K562 (cell line): Measurements from ENCODE around the gene SHISA3. TPM values are rescaled to one million over a fixed set of nuclear protein-coding genes. Genes with fewer than 3 reads are reported as not detected.
"Not testable (repeated sequence)": the region's sequence is repeated elsewhere in the genome, so short reads cannot be mapped to it uniquely, and the experiment has no call there.

Experiments used
- ATAC-seq: fragments of 200-7000 bp; cut with Tn5 transposase; 3 replicates; pipeline ENCODE4 v1.9.1; 2020; ENCODE audit warnings: moderate library complexity
- BruUV-seq: library from RNA; stranded (reverse); fragments of 400-500 nt; replicated peaks from 2 replicates; lab custom pipeline; 2021; lab: Mats Ljungman, UMichigan
- CTCF ChIA-PET: fragments of 300-600 bp; formaldehyde crosslinking; extraction: SDS; loops from one replicate; lab custom pipeline; 2021; ENCODE audit warnings: low intra/inter-chr PET ratio; lab: Yijun Ruan, JAX
- POLR2A ChIA-PET: fragments of 300-600, 350-650 bp; sonication (Branson Sonifier 250); formaldehyde crosslinking; extraction: SDS; loops from one replicate; lab custom pipeline; 2021; ENCODE audit warnings: antibody characterized with exemption, inconsistent platforms; lab: Yijun Ruan, JAX
- DNase-seq, 4 experiments: peaks; one replicate each; pipeline versions ENCODE4 v3.0.0 to v3.0.0-alpha.2; 2011 to 2018; ENCODE audit warnings: low spot score in 3 of 4, mixed read lengths in 3 of 4; ENCODE audit errors: extremely low read depth in 1 of 4
- FAIRE-seq: peaks from 2 replicates; lab custom pipeline; 2011; peaks lifted over from hg19 to GRCh38; lab: Jason Lieb, UNC
- H2AFZ ChIP-seq: 2 replicates; pipeline ENCODE4 v1.6.0; 2011; ENCODE audit warnings: low read depth, low read length, control low read depth, inconsistent platforms
- H3K27ac ChIP-seq: fragments of 200-600 bp; 3 replicates; pipeline ENCODE4 v1.8.0; 2011; ENCODE audit warnings: low read depth, mild to moderate bottlenecking, control low read depth, inconsistent platforms, low read length, moderate library complexity, mixed read lengths; ENCODE audit errors: extremely low read depth
- H3K27me3 ChIP-seq, 2 experiments: fragments of 300-600 bp in 1 of 2; 2 replicates in 1 of 2; 3 replicates in 1 of 2; pipeline versions ENCODE4 v1.6.0 to v1.8.0; 2011; ENCODE audit warnings: inconsistent platforms in 2 of 2, low read length in 2 of 2, mild to moderate bottlenecking in 1 of 2, mixed read lengths in 1 of 2, moderate library complexity in 1 of 2; ENCODE audit not compliant: control insufficient read depth in 2 of 2, insufficient read depth in 2 of 2
- H3K36me3 ChIP-seq: fragments of 300-600 bp; 3 replicates; pipeline ENCODE4 v1.8.0; 2011; ENCODE audit warnings: mild to moderate bottlenecking, low read length, inconsistent platforms; ENCODE audit not compliant: control insufficient read depth, insufficient read depth
- H3K4me1 ChIP-seq, 2 experiments: fragments of 200-600 bp in 1 of 2; replicated peaks in 1 of 2; 2 replicates in 1 of 2; 3 replicates in 1 of 2; pipeline versions ENCODE4 v1.5.1 to v1.8.0; 2011; ENCODE audit warnings: inconsistent platforms in 2 of 2, low read length in 2 of 2, mild to moderate bottlenecking in 1 of 2, mixed read lengths in 1 of 2, moderate library complexity in 1 of 2; ENCODE audit not compliant: control insufficient read depth in 2 of 2, insufficient read depth in 2 of 2
- H3K4me2 ChIP-seq: 2 replicates; pipeline ENCODE4 v1.6.1; 2011; ENCODE audit warnings: low read length, control low read depth, inconsistent platforms, mixed read lengths; ENCODE audit not compliant: insufficient read depth
- H3K4me3 ChIP-seq: fragments of 200-600 bp; sonication (generic), shearing (Covaris generic); 2 replicates; pipeline ENCODE4 v1.5.1; 2016; ENCODE audit warnings: control low read depth, inconsistent platforms
- H3K79me2 ChIP-seq: fragments of 200-600 bp; 3 replicates; pipeline ENCODE4 v1.8.0; 2011; ENCODE audit warnings: low read length, inconsistent platforms; ENCODE audit not compliant: control insufficient read depth, insufficient read depth
- H3K9ac ChIP-seq, 2 experiments: 2 replicates each; pipeline versions ENCODE4 v1.6.0 to v1.6.1; 2011; ENCODE audit warnings: low read depth in 2 of 2, low read length in 2 of 2, control low read depth in 1 of 2, inconsistent platforms in 1 of 2, mild to moderate bottlenecking in 1 of 2, mixed read lengths in 1 of 2; ENCODE audit not compliant: insufficient read depth in 1 of 2
- H3K9me1 ChIP-seq: one replicate; pipeline ENCODE4 v1.6.0; 2011; ENCODE audit warnings: inconsistent platforms, mild to moderate bottlenecking, low read length, moderate library complexity; ENCODE audit not compliant: control insufficient read depth, insufficient read depth
- H3K9me3 ChIP-seq: replicated peaks from 2 replicates; pipeline ENCODE4 v1.5.1; 2011; ENCODE audit warnings: low read depth, low read length, inconsistent platforms; ENCODE audit not compliant: control insufficient read depth, insufficient read depth
- H4K20me1 ChIP-seq: replicated peaks from 2 replicates; pipeline ENCODE4 v1.6.1; 2011; ENCODE audit warnings: low read length, inconsistent platforms, mixed read lengths; ENCODE audit not compliant: control insufficient read depth, insufficient read depth
- CEBPB ChIP-seq: fragments of 450-650 bp; IDR thresholded peaks from 2 replicates; pipeline ENCODE4 v1.6.1; 2016; ENCODE audit warnings: missing genetic modification characterization, missing compliant biosample characterization
- CEBPG ChIP-seq, 3 experiments: fragments of 200-800 bp in 1 of 3; sonication (Bioruptor generic) in 1 of 3; sonication (generic) in 1 of 3; formaldehyde crosslinking in 1 of 3; IDR thresholded peaks in 2 of 3; conservative IDR thresholded peaks in 1 of 3; 2 replicates each; pipeline versions ENCODE4 v1.6.1 to v1.8.0; 2016 to 2022; ENCODE audit warnings: missing compliant biosample characterization in 2 of 3, missing genetic modification characterization in 2 of 3, mild to moderate bottlenecking in 1 of 3, missing genetic modification reagents in 1 of 3
- DACH1 ChIP-seq: fragments of 450-650 bp; IDR thresholded peaks from 2 replicates; pipeline ENCODE4 v1.6.1; 2018; ENCODE audit not compliant: partially characterized antibody
- ETV5 ChIP-seq: sonication (generic); formaldehyde crosslinking; IDR thresholded peaks from 2 replicates; pipeline ENCODE4 v1.4.0; 2020; ENCODE audit warnings: low read depth, mild to moderate bottlenecking, missing genetic modification reagents
- HDAC3 ChIP-seq: fragments of 450-650 bp; IDR thresholded peaks from 2 replicates; pipeline ENCODE4 v1.6.1; 2018; ENCODE audit warnings: borderline replicate concordance, mild to moderate bottlenecking, moderate library complexity; ENCODE audit not compliant: partially characterized antibody
- MECOM ChIP-seq: fragments of 250-450 bp; sonication (Bioruptor Pico); IDR thresholded peaks from 2 replicates; pipeline ENCODE4 v1.8.0; 2022; ENCODE audit warnings: inconsistent platforms
- ZNF12 ChIP-seq: sonication (generic); formaldehyde crosslinking; IDR thresholded peaks from 2 replicates; pipeline ENCODE4 v1.4.0; 2020; ENCODE audit warnings: mild to moderate bottlenecking, missing genetic modification reagents
- ZNF584 ChIP-seq: fragments of 200-800 bp; sonication (Bioruptor generic); IDR thresholded peaks from 2 replicates; pipeline ENCODE4 v1.6.1; 2016; ENCODE audit warnings: low read depth, mild to moderate bottlenecking, missing genetic modification characterization, missing compliant biosample characterization
- WGBS: fragments of 100-300 bp; shearing (Covaris generic); methylation state at CpG from one replicate; pipeline ENCODE4 v1.1.6; 2016; ENCODE audit warnings: low coverage, mixed read lengths; ENCODE audit not compliant: insufficient coverage; ENCODE audit errors: missing lambda C conversion rate; 5-methylcytosine and 5-hydroxymethylcytosine counted together
- in situ Hi-C: fragments of 300-500 bp; cut with MboI; formaldehyde crosslinking; loops from 4 replicates; pipeline ENCODE4 v1.15.0; 2018; ENCODE audit warnings: inconsistent platforms, mixed read lengths
- intact Hi-C: fragments of 100-400 bp; cut with micrococcal nuclease; formaldehyde crosslinking; loops from 2 replicates; pipeline ENCODE4 v1.14.2; 2022
- polyA plus RNA-seq, 8 experiments: library from polyadenylated mRNA; depleted of rRNA in 4 of 8; stranded (reverse) in 5 of 8; unstranded in 3 of 8; fragments of >200 nt; fragmentation: Nextera tagmentation in 2 of 8; fragmentation: Illumina TruSeq in 1 of 8; extraction: Ambion mirVana in 2 of 8; extraction: Trizol in 1 of 8; gene quantifications; 2 replicates each; pipeline versions ENCODE4 v1.2.1 to v1.2.3, GENCODE V29; 2011 to 2014; ENCODE audit warnings: inconsistent platforms in 1 of 8, missing spikeins in 1 of 8
- total RNA-seq, 7 experiments: library from RNA; depleted of rRNA in 6 of 7; stranded (reverse); fragments of >200 nt in 6 of 7; fragmentation: Illumina TruSeq in 2 of 7; extraction: Trizol in 2 of 7; gene quantifications; 2 replicates each; pipeline versions ENCODE4 v1.2.1 to v1.2.3, GENCODE V29; 2011 to 2021; ENCODE audit warnings: low replicate concordance in 1 of 7
- TF ChIP-seq, protein P1 (sequence below): fragments of 450-650 bp; IDR thresholded peaks from 2 replicates; pipeline ENCODE4 v1.6.1; 2016; ENCODE audit warnings: antibody characterized with exemption

Gene SHISA3
- total and polyA plus RNA-seq, 9 of the 15 experiments (the other 6 are each of a cell fraction or from before 2014, with no cell fraction given) = not detected

- H3K4me2 ChIP-seq, in situ Hi-C loops, H3K4me3 ChIP-seq, CTCF ChIA-PET, DNase-seq, intact Hi-C loops, H3K27me3 ChIP-seq, H3K9ac ChIP-seq, BruUV-seq, H4K20me1 ChIP-seq, H3K4me1 ChIP-seq, POLR2A ChIA-PET, H3K36me3 ChIP-seq, H3K9me1 ChIP-seq, ATAC-seq, H2AFZ ChIP-seq, H3K27ac ChIP-seq, H3K9me3 ChIP-seq, H3K79me2 ChIP-seq, FAIRE-seq: not testable (repeated sequence)
- under 1% methylated on average over 6 of the region's 6 CpGs for WGBS
- peak; percentile 96 for TF ChIP-seq DACH1
These were observed 25.0 kb upstream of the SHISA3 start for GRCh38 chr4:42372303-42372702.

DNA sequence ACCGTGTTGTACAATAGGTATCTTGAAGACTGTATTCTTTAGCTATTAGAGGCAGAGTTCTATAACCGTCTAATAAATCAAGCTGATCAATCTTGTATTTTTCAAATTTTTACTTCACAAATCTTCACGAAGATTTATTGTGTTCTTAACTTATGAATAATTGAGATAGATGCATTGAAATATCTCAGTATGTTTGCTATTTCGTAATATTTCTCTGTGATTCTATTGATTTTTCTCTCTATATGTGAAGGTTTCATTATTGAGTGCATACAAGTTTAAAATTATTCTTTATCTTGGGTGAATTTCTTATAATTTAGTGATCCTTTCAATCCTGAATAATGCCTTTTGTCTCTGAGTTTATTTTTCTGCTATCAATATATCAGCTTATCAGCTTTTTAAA lies 19.8 kb upstream of the SHISA3 start:
- H3K4me1 ChIP-seq = no peaks in the 10 kb centered on the region
- 1% methylated on average over 4 of the region's 4 CpGs for WGBS
- no peaks in the 10 kb centered on the region for H3K79me2 ChIP-seq
- no peak overlapping the region for H3K4me2 ChIP-seq
- no peaks in the 10 kb centered on the region for H3K9me3 ChIP-seq
- BruUV-seq = no TSS peak
- H3K9me1 ChIP-seq = no peaks in the 10 kb centered on the region
- POLR2A ChIA-PET = interaction anchor here (1.2 kb wide), 1 partner anchor 10 kb away, joined by 3 read pairs; no protein-coding TSS in a partner anchor
- H2AFZ ChIP-seq = no peak overlapping the region
- ATAC-seq = no peak
- H3K4me3 ChIP-seq = no peak overlapping the region
- CTCF ChIA-PET = no interaction called here
- DNase-seq = no peak
- TF ChIP-seq, protein P1, sequence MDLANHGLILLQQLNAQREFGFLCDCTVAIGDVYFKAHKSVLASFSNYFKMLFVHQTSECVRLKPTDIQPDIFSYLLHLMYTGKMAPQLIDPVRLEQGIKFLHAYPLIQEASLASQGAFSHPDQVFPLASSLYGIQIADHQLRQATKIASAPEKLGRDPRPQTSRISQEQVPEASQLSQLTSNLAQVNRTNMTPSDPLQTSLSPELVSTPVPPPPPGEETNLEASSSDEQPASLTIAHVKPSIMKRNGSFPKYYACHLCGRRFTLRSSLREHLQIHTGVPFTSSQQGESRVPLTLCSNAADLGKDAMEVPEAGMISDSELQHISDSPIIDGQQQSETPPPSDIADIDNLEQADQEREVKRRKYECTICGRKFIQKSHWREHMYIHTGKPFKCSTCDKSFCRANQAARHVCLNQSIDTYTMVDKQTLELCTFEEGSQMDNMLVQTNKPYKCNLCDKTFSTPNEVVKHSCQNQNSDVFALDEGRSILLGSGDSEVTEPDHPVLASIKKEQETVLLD = no peak
- TF ChIP-seq ZNF12 (no peak), CEBPG (CRISPR knock-in tag; IDR thresholded peaks at IDR 0.05) (no peak), CEBPG (tag; conservative IDR thresholded peaks at IDR 0.05 in 1 of 2, IDR thresholded peaks at IDR 0.05 in 1 of 2) (0 out of 4 replicates have a peak, but pooled peaks of 1 of the 2 experiments have one; percentile 54), CEBPB (tag) (0 out of 2 replicates have a peak, but pooled peaks have one; percentile 43), HDAC3 (no peak), ZNF584 (CRISPR knock-in tag) (no peak), ETV5 (CRISPR knock-in tag) (no peak), MECOM (no peak)
- FAIRE-seq = no peak
- no peaks in the 10 kb centered on the region for H3K27me3 ChIP-seq
- intact Hi-C loops = no loop called here
- H3K27ac ChIP-seq = no peak overlapping the region
- H3K9ac ChIP-seq = no peak overlapping the region
- no peaks in the 10 kb centered on the region for H3K36me3 ChIP-seq
- in situ Hi-C loops = no loop called here
- no peaks in the 10 kb centered on the region for H4K20me1 ChIP-seq
